Measurements from ENCODE around the gene CEMIP2.
"Not testable (repeated sequence)": the region's sequence is repeated elsewhere in the genome, so short reads cannot be mapped to it uniquely, and the experiment has no call there.

Gene CEMIP2

GRCh38 chr9:71704796-71705195 lies 63.5 kb downstream of the CEMIP2 start:
- DNase-seq: no peak

- no peak for DNase-seq
Observed at GRCh38 chr9:71703172-71703872, 65.0 kb downstream of the CEMIP2 start.

DNA sequence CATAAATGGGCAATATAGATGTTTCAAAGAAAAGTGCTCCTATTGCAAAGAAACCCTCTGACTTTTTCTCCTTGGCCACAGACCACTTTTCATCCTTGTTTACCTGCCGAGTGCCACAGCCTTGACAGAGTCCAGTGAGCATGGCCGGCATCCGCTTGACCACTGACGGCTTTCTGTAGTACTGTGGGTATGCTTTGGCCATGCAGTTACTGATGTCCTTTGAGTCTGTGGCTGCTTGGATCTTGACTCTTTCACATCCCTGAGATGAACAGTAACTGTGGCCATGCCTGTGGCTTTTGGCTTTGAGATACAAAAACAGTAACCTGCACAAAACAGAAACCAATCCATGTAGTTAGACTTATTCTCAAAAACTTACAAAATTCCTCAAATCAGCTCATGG lies 70.4 kb downstream of the CEMIP2 start:
- no peak for DNase-seq

DNA sequence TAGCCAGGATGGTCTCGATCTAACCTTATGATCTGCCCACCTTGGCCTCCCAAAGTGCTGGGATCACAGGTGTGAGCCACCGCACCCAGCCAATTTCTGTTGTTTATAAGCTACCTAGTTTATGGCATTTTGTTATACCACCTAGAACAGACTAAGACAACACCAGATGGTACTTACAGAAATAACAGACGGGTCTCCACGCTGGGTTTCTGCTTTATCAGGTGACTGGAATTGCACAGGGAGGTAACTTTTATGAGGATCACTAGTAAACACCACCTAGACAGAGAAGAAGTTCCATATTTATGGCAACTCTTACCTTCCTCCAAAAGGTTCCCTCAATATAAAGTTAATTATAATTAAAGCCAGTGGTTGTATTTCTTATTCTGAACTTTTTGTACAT lies 74.0 kb downstream of the CEMIP2 start:
- DNase-seq: no peak

DNA sequence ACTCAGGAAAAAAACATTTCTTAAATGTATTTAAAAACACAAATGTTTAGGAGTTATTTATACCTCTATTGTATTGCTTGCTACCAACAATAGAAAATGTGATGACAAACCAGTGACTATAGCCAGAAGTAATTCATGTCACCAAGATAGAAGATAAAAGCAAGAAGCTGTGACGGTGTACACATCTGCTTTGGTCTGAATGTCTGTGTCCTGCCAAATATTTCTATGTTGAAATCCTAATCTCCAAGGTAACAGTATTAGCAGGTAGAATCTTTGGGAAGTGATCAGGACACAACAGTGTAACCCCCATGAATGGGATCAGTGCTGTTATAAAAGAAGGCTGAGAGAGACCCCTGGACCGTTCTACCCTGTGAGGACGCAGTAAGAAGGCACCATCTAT lies 74.7 kb downstream of the CEMIP2 start:
- no peak for DNase-seq

DNA sequence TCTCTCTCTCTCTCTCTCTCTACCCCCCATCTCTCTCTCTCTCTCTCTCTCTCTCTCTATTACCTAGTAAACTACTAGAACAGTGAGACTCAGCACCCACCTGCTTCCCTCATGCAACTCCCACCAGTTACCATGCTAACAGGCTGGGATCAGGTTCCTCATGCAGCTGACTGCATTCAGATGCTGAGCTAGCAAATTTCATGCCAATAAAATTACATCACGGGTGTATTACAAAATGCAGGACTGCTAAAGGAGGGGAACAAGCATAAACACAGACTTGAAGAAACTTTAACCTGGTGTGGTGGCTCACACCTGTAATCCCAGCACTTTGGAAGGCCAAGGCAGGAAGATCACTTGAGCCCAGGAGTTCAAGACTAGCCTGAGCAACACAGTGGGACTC lies 76.0 kb downstream of the CEMIP2 start:
- peak; percentile 63 for DNase-seq

DNA sequence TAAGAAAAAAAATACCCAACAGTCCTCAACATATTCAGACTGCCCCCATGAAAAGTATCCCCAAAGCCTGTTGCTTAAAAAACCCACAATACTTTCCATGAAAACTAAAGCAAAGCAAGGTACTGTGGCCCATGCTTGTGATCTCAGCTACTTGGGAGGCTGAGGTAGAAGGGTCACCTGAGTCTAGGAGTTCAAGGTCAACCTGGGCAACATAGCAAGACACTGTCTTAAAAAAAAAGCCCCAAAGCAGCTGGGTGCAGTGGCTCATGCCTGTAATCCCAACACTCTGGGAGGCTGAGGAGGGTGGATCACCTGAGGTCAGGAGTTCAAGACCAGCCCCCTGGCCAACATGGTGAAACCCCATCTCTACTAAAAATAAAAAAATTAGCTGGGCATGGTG lies 76.7 kb downstream of the CEMIP2 start:
- not testable (repeated sequence) for DNase-seq

- DNase-seq: peak; percentile 11
Observed at GRCh38 chr9:71690689-71691435, 77.5 kb downstream of the CEMIP2 start.

DNA sequence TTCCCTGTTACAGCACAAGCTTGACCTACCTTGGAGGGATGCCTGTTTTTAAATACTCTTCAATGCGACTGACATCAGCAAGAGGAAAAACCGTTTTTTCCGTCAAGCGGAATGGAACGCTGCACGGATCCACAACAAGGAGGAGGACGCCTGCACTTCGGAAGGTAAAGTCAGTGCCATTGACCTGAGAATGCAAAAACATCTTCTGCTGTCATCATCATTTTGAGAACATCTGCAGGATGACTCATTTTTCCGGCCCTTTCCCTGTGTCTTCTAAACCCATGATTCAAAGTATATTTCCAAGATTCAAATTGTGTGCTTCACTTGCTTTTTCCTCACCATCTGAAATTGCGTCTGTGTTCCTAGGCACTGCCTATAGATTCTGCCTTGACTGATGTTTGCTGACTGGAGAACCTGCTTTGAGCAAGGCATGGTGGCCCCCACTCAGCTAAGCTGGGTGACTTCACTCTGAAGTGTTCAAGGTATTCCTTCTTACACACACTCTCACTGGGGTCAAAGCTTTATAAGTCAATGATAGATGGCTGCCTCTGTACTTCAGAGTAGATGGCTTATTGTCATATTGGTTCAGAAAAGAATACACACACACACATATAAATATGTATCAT lies 78.1 kb downstream of the CEMIP2 start:
- peak; percentile 65 for DNase-seq

- no peak for DNase-seq
Observed at GRCh38 chr9:71687676-71688075, 80.6 kb downstream of the CEMIP2 start.

- DNase-seq: no peak
Observed at GRCh38 chr9:71685988-71686387, 82.3 kb downstream of the CEMIP2 start.

DNA sequence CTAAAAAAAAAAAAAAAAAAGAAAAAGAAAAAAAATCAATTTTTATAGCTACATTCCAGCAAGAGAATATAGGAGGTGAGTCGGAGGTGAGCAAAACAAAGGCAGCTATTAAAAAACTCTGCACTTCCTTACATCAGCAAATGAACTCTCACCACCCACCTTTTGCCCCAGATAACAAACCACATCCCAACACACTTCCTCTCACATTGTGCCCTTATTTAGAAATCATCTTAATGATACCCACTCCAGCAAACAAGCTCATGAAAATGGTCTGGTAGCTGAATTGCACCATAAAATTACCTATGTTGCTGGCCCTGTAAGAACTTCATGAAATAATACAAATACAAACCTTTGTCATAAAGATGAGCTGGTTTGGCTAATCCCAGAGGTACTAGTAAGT lies 82.9 kb downstream of the CEMIP2 start:
- DNase-seq: no peak

DNA sequence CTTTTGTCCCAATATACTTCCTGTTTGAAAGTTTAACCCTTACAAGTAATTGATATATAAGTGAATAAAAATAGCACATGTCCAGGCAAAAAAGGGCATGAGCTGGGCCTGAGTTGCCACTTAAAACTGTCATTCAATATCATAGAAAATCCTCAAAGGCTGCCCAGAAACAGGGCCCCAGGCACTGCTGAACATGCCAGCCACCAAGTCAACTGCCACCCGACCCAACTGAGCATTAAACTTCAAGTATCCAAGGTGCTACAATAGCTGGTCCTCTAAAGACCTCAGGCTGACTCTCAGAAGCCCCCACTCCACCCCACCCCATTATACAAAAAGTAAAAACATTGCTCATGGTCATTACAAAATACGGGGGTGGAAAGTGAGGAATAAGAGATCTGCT lies 83.7 kb downstream of the CEMIP2 start:
- DNase-seq: no peak

- no peak for DNase-seq
Observed at GRCh38 chr9:71683598-71684235, 84.6 kb downstream of the CEMIP2 start.

- no peak for DNase-seq
Observed at GRCh38 chr9:71681708-71682272, 86.5 kb downstream of the CEMIP2 start.

DNA sequence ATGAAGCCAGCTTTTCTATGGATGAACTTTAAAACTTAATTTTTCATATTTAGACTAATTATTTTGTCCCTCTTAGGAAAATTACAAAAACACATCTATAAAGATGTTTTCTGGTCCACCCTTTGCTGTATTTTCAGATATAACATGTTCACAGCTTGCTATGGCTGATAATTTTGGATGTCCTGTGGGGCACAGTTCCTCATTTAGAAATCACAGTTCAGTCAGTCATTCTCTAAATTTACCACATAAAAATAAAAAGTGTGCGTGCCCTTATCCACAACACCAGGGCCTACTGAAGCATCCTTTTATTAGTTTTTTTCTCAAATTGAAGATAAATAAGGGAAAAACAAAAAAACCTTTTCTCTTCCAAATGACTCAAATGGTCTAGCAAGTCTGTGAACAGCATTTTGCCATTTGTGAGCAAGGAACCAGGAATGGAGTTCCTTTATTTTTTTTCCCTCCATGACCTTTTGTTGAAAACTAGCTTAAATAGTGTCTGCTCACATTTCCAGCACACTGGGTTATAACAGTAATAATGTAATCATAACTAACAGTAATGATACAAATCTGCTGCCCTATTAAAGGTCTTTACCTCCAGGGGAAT lies 87.1 kb downstream of the CEMIP2 start:
- DNase-seq: no peak

DNA sequence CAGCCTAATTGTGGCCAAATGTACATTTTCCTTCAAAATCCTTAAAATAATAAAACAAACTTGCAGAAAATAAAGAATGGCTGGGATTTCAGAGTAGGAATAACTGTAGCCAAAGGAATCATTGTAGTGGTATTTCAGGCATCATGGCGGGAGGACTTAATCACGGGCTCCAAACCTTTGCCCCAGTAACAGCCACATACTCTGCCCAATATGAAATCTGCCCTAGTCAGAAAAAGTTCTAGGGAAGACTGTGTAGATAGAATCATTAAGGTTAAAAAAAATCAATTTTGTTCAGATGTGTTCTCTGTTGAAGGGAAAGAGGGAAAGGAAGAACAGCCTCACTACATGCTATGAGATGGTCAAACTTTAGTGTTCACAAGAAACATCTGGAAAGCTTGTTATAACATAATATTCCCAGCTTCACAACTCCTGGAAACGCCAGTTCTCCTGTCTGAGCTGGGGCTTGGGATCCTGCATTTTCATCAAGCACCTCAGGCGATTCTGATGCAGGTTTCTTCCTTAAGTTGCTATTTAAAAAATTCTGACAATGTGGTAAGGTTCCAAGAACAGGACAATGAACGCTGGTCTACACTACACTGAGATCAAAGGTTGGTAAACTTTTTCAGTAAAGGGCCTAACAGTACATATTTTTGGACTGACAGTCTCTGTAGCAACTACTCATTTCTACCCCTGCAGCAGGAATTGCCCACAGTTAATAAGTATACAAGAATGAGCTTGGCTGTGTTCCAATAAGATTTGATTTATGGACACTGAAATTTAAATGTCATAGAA lies 87.9 kb downstream of the CEMIP2 start:
- no peak for DNase-seq

- DNase-seq: no peak
Observed at GRCh38 chr9:71678999-71679398, 89.3 kb downstream of the CEMIP2 start.

DNA sequence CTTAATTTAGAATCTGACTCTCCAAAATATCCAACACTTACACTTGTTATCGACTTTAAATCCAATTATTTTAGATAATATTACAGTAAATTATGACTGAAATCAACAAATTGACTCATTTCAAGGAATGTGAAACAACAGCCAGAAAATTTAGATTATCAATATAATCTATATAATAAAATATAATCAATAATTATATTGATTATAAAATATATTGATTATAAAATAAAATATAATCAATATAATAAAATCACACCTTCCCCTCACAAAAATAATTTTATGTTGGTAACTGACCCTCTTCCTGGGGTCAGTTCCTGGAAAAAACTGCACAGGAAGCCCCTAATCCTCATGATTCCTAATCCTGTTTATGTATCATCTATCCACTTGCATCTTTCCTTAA lies 91.1 kb downstream of the CEMIP2 start:
- no peak for DNase-seq

GRCh38 chr9:71676460-71676859 lies 91.9 kb downstream of the CEMIP2 start:
- DNase-seq: peak; percentile 34

DNA sequence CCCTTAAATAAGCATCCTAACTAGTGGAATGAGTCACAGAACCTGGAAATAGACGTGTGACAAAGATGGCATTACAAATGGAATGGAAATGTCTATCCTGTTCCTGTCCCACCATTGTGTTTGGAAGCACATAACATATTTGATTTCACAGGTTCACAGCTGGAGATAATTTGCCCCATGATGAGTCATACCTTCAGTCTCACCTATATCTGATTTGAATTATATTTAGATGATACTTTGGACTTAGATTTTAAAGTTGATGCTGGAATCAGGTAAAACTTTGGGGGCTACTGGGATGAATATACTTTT lies 92.5 kb downstream of the CEMIP2 start:
- DNase-seq: no peak

Data from RPMI8226 (cell line).